ENCODE results near the gene SSBP2. TPM values are rescaled to one million over a fixed set of nuclear protein-coding genes. Genes with fewer than 3 reads are reported as not detected.
A peak's percentile ranks its signal among the peaks of the same experiment; 100 is the strongest.
"Not testable (repeated sequence)": the region's sequence is repeated elsewhere in the genome, so short reads cannot be mapped to it uniquely, and the experiment has no call there.

SSBP2 gene
- total RNA-seq, 1 donor from 2014 or later, result 12.7 TPM

DNA sequence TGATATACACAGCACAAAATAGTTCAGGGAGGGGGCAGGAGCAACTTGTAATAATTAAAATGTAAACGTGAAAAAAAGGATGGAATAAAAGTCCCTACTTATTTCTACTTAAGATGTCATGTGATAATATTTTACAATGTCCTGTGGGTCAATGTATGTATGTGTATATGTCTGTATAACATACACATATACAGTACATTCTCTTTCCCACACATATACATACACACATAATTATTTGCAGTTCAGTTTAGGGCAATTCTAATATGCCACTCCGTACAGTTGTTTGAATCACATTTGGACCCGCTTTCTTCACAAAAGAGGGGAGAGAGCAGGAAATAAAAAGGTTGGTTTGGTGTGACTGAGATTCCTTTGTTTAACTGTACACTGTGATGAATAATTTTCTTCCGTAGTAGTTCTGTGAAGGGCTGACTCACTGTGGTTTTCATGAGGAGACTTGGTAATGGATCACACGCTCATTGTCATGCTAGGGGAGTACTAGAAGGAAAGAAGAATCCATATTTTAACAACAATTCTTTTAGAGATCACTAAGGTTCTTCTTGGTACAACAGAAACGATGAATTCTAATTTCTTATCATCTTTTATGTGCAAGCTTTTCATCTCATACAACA is 330.7 kb downstream of the SSBP2 start:
- H3K9me3 Mint-ChIP-seq, result no peaks in the 10 kb centered on the region
- intact Hi-C loops (cut with micrococcal nuclease), result loop anchor here (2.0 to 10.0 kb wide), 6 partner anchors 118 to 1655 kb away; partner anchors contain the start of genes RPS23, TMEM167A, XRCC4 and ZCCHC9

DNA sequence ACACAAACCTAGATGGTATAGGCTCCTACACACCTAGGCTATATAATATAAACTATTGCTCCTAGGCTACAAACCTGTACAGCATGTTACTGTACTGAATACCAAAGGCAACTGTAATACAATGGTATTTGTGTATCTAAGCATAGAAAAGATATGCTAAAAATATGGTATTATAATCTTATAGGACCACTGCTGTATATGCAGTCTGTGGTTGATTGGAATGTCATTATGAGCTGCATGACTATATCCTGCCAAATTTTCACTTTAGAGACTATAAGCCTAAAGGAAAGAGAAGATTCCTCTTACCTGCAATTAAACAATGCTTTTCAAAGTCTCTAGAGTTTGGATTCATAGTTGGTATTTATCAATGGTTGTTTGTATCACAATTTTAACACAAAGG is 332.3 kb downstream of the SSBP2 start:
- intact Hi-C loops (cut with micrococcal nuclease), result no loop called here
- Mint-ChIP-seq H3K27ac (no peak overlapping the region), H3K4me3 (no peak overlapping the region), H3K9me3 (no peaks in the 10 kb centered on the region), H3K27me3 (ENCODE audit: insufficient read depth) (no peaks in the 10 kb centered on the region), H3K4me1 (ENCODE audit: low read depth) (peaks cover 36% of the 10 kb centered on the region), H3K36me3 (ENCODE audit: low read depth) (no peaks in the 10 kb centered on the region)
- DNase-seq (ENCODE audit: low spot score), result no peak

More for the DNA sequence above, 330.7 kb downstream of the SSBP2 start:
- Mint-ChIP-seq H3K36me3 (ENCODE audit: low read depth) (no peaks in the 10 kb centered on the region), H3K4me1 (ENCODE audit: low read depth) (peaks cover 36% of the 10 kb centered on the region), H3K4me3 (peak overlapping the region; percentile 28), H3K27me3 (ENCODE audit: insufficient read depth) (no peaks in the 10 kb centered on the region), H3K27ac (peak overlapping the region; percentile 70)
- DNase-seq (ENCODE audit: low spot score), result peak; percentile 21

DNA sequence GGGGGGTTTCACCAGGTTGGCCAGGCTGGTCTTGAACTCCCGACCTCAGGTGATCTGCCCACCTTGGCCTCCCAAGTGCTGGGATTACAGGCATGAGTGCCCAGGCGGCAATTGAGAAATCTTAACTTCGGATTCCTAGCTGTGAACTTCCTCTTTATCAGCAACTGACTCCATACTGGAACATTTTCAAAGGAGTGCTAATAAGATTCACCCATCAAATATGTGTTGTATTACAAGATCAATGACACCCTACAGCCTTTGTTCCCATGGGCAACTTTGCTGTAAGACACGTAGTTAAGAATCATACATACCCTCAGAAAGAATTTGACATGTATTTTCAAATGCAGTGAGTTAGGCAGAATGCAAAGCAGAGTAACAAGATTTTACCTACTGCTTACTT is 333.8 kb downstream of the SSBP2 start:
- Mint-ChIP-seq H3K9me3 (no peaks in the 10 kb centered on the region), H3K27ac (no peak overlapping the region), H3K27me3 (ENCODE audit: insufficient read depth) (no peaks in the 10 kb centered on the region), H3K36me3 (ENCODE audit: low read depth) (no peaks in the 10 kb centered on the region), H3K4me3 (no peak overlapping the region), H3K4me1 (ENCODE audit: low read depth) (peaks cover 27% of the 10 kb centered on the region)
- intact Hi-C loops (cut with micrococcal nuclease), result no loop called here
- no peak for DNase-seq (ENCODE audit: low spot score)

DNA sequence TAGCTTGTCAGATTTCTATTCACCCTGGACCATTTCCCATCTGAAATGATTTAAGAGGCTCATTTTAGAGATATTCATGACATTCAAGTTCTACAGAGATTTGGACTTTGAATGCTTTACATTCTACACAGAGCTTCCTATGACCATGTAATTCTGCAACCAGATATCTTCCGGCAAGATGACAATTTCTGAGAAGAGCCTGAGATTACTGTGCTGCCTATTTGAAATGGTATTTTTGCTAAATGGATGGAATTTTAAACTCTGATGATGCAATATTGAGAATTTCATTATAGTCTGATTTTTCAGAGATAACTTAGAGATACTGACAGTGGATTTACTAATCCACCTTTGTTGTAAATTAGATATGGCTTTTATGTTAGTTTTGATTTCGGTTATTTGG is 341.0 kb downstream of the SSBP2 start:
- no peaks in the 10 kb centered on the region for H3K27me3 Mint-ChIP-seq (ENCODE audit: insufficient read depth)
- no peak overlapping the region for H3K4me3 Mint-ChIP-seq
- no peaks in the 10 kb centered on the region for H3K4me1 Mint-ChIP-seq (ENCODE audit: low read depth)
- no peaks in the 10 kb centered on the region for H3K9me3 Mint-ChIP-seq
- intact Hi-C loops (cut with micrococcal nuclease), result no loop called here
- no peak for DNase-seq (ENCODE audit: low spot score)
- H3K36me3 Mint-ChIP-seq (ENCODE audit: low read depth), result no peaks in the 10 kb centered on the region
- no peak overlapping the region for H3K27ac Mint-ChIP-seq

DNA sequence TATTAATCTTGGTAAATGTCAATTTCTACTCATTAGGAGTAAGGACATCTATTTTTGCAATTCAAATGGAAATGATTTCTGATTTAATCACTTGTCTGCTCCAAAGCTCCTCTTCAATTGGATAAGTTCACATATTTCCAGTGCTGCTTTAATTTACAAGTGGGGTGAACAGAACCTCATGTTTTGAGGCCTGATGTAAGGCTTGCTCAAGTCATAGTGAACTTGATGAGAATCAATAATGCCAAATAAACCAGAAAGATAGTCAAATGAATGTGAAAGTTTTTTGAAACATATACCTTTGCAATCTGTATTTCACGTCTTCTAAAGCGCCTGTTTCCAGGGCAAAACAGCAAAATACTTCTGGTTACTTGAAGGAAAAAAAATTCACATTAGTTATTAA is 341.5 kb downstream of the SSBP2 start:
- Mint-ChIP-seq H3K36me3 (ENCODE audit: low read depth) (no peaks in the 10 kb centered on the region), H3K27ac (no peak overlapping the region)
- intact Hi-C loops (cut with micrococcal nuclease), result no loop called here

DNA sequence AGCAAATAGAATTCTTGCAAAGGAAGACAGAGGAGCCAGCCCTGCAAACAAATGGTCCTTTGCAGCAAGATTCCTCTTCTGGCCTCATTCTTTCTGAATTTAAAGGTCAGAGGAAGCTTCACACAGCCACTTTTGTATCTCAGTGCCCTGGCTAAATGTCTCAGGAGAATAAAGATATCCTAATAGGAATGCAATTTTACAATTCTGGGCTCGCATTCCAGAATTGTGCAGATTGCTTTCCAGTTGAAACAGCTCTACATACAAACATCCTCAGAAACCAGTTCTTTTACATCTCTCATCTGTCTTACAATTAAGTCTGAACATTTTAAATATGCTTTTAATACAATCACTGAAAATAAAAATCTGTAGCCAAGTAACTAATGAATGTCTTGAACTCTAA is 342.4 kb downstream of the SSBP2 start:
- Mint-ChIP-seq H3K4me1 (ENCODE audit: low read depth) (no peaks in the 10 kb centered on the region), H3K27ac (no peak overlapping the region), H3K9me3 (no peaks in the 10 kb centered on the region), H3K4me3 (no peak overlapping the region), H3K36me3 (ENCODE audit: low read depth) (no peaks in the 10 kb centered on the region), H3K27me3 (ENCODE audit: insufficient read depth) (no peaks in the 10 kb centered on the region)
- no peak for DNase-seq (ENCODE audit: low spot score)
- intact Hi-C loops (cut with micrococcal nuclease), result no loop called here

More for the DNA sequence above, 341.5 kb downstream of the SSBP2 start:
- Mint-ChIP-seq H3K27me3 (ENCODE audit: insufficient read depth) (no peaks in the 10 kb centered on the region), H3K9me3 (no peaks in the 10 kb centered on the region), H3K4me3 (no peak overlapping the region), H3K4me1 (ENCODE audit: low read depth) (no peaks in the 10 kb centered on the region)
- DNase-seq (ENCODE audit: low spot score), result no peak

DNA sequence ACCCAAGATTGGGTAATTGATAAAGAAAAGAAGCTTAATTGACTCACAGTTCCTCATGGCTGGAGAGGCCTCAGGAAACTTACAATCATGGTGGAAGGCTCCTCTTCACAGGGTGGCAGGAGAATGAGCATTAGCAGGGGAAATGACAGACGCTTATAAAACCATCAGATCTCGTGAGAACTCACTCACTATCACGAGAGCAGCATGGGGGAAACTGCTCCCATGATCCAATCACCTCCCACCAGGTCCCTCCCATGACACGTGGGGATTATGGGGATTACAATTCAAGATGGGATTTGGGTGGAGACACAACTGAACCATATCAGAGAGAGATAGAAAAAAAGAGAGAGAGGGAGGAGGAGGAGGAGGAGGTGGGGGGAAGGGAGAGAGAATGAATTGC is 343.1 kb downstream of the SSBP2 start:
- H3K36me3 Mint-ChIP-seq (ENCODE audit: low read depth); DNase-seq (ENCODE audit: low spot score); H3K9me3 Mint-ChIP-seq; H3K4me1 Mint-ChIP-seq (ENCODE audit: low read depth); H3K4me3 Mint-ChIP-seq; H3K27ac Mint-ChIP-seq; intact Hi-C loops (cut with micrococcal nuclease); H3K27me3 Mint-ChIP-seq (ENCODE audit: insufficient read depth): not testable (repeated sequence)

DNA sequence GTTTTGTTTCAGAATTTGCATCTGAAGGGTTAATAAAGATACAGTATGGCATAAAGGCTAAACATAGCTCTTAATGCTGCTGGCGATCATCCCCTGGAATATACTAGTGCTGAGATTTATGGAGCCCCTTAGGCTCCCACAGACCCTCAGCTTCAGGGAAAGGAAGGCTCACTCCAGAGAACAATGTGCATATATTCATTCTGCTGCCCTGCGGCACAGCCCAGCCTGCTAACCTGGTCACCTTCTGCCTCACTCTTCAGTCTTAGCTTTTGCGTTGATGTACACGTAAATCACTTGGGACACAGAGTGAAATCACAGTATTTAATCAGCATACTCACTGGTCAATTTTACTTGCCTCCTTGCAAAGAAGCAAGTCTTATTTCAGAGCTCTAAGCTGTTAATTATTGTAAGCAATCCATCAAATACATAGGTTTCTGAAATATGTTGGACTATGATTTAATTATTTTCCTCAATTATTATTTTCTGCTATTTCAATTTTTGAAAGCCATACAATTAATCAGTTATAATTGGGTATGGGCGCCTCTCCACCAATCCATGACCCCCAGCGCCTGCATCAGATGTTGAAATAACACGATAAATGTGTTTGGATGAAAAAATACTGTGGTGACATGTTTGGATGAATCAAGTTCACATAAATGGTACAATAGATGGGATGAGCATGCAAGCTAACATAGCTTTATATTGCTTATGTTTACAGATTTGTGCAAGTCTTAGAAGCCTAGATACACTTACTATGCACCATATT is 345.6 kb downstream of the SSBP2 start:
- Mint-ChIP-seq H3K36me3 (ENCODE audit: low read depth) (no peaks in the 10 kb centered on the region), H3K9me3 (no peaks in the 10 kb centered on the region), H3K4me1 (ENCODE audit: low read depth) (no peaks in the 10 kb centered on the region), H3K4me3 (no peak overlapping the region), H3K27ac (no peak overlapping the region), H3K27me3 (ENCODE audit: insufficient read depth) (peaks cover 3% of the 10 kb centered on the region)
- intact Hi-C loops (cut with micrococcal nuclease), result no loop called here
- no peak for DNase-seq (ENCODE audit: low spot score)

DNA sequence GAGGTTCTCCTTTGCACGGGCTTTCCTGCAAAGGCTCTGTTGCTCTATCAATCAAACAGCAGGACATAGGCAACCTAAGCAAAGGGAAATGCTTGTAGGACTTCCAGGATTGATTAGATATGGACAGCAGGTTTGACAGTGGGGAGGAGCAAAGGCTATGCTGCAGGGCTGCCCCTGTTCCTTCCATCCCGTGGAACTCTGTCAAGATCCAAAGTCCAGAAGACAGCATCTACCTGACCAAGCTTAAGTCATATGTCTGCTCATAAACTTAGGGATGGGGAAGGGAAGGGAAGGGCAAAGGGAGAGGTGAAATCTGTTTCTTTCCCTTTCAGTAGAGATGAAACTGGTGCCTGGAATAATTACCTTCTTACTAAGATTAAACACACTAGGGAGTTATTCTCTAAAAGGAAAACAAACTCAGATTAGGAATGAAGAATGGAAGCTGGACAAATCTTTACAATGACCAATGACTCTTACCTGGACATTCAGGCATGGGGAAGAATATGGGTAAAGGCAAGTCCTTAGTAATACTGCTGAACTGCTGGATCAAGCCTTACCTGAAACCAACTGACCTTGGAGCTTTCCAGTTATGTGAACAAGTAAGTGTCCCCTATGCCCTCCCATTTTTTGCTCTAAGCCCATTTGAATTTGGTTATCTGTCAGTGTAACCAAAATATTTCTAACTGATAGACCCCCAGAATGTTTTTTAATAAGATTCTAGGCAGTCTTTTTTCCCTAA is 348.5 kb downstream of the SSBP2 start:
- H3K9me3 Mint-ChIP-seq, result no peaks in the 10 kb centered on the region
- H3K4me3 Mint-ChIP-seq, result no peak overlapping the region
- no peaks in the 10 kb centered on the region for H3K36me3 Mint-ChIP-seq (ENCODE audit: low read depth)
- intact Hi-C loops (cut with micrococcal nuclease), result no loop called here
- H3K27ac Mint-ChIP-seq, result no peak overlapping the region
- no peaks in the 10 kb centered on the region for H3K4me1 Mint-ChIP-seq (ENCODE audit: low read depth)
- H3K27me3 Mint-ChIP-seq (ENCODE audit: insufficient read depth), result peaks cover 8% of the 10 kb centered on the region
- DNase-seq (ENCODE audit: low spot score), result no peak

DNA sequence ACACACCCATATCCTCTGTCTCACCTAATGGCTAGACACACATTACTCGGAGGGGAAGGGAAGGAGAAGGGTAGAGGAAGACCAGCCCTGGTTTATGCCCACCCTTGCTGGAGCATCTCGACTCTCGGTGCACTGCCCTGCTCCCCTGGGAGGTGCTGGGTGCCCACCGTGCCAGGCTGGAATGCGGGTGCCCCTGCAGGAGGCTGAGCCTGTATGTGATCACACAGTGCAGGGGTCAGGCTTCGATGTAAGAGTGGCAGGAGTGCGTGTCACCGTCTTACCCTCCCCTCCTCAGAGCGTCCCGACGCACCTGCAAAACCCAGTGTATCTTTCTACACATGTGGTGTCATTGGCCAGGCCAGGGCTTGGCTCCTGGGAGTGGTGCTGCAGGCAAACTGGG is 349.6 kb downstream of the SSBP2 start:
- Mint-ChIP-seq H3K9me3 (no peaks in the 10 kb centered on the region), H3K27ac (no peak overlapping the region), H3K36me3 (ENCODE audit: low read depth) (no peaks in the 10 kb centered on the region), H3K27me3 (ENCODE audit: insufficient read depth) (peaks cover 8% of the 10 kb centered on the region), H3K4me1 (ENCODE audit: low read depth) (no peaks in the 10 kb centered on the region), H3K4me3 (no peak overlapping the region)
- intact Hi-C loops (cut with micrococcal nuclease), result no loop called here
- no peak for DNase-seq (ENCODE audit: low spot score)

DNA sequence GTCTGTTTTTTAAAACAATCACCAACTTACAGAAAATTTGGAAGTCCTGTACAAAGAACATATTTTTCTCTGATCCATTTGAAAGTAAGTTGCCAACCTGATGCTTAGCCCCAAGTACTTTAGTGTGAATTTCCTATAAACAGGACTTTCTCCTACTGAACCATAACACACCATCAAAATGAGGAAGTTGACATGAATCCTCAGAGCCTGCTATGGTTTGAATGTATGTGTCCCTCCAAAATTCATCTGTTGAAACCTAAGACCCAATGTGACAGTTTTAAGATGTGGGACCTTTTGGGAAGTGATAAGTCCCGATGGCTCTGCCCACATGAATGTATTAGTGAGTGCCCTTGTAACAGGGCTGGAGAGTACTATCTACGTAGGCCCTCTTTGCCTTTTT is 350.5 kb downstream of the SSBP2 start:
- H3K27me3 Mint-ChIP-seq (ENCODE audit: insufficient read depth), result peaks cover 14% of the 10 kb centered on the region
- no peaks in the 10 kb centered on the region for H3K4me1 Mint-ChIP-seq (ENCODE audit: low read depth)
- H3K4me3 Mint-ChIP-seq, result no peak overlapping the region
- H3K36me3 Mint-ChIP-seq (ENCODE audit: low read depth), result no peaks in the 10 kb centered on the region
- no peak overlapping the region for H3K27ac Mint-ChIP-seq
- H3K9me3 Mint-ChIP-seq, result peaks cover under 1% of the 10 kb centered on the region
- intact Hi-C loops (cut with micrococcal nuclease), result no loop called here
- DNase-seq (ENCODE audit: low spot score), result no peak

DNA sequence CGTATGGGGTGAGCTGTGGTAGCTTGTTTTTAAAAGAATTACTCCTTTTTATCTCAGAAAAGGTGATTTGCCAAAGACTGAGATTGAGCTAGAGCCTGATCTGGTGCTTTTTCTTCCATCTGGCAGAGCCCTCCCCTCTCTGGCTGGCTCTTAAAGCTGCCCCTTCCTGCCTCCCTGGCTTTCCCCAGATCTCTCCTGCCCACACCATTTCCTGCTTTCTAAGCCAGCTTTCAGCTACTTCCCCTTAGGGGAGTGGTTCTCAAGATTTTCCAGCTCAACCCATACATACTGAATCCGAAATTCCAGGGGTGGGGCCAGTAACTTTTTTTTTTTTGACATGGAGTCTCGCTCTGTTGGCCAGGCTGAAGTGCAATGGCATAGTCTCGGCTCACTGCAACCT is 352.2 kb downstream of the SSBP2 start:
- Mint-ChIP-seq H3K9me3 (peaks cover 5% of the 10 kb centered on the region), H3K27me3 (ENCODE audit: insufficient read depth) (peaks cover 25% of the 10 kb centered on the region), H3K4me3 (no peak overlapping the region), H3K4me1 (ENCODE audit: low read depth) (no peaks in the 10 kb centered on the region), H3K36me3 (ENCODE audit: low read depth) (no peaks in the 10 kb centered on the region), H3K27ac (no peak overlapping the region)
- no peak for DNase-seq (ENCODE audit: low spot score)
- intact Hi-C loops (cut with micrococcal nuclease), result no loop called here

DNA sequence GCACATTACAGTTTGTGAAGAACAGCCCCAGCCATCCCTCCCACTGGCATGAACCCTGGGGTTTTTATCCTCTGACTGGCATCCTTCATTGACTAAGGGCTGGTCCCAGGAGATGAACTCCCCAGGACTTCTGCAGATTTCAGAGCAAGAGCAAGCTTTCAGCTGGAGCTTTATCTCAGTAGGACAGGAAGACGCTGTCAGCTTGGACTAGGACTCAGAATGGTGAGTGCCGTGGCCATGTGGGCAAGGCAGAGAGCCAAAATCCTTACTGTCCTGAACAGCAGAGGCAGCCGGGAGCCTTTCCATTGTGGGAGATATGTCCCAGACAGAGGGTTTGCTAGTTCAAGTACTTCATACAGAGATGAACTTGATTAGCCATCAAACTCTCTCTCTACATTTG is 353.7 kb downstream of the SSBP2 start:
- Mint-ChIP-seq H3K9me3 (peaks cover 5% of the 10 kb centered on the region), H3K27me3 (ENCODE audit: insufficient read depth) (peaks cover 35% of the 10 kb centered on the region), H3K36me3 (ENCODE audit: low read depth) (no peaks in the 10 kb centered on the region), H3K4me1 (ENCODE audit: low read depth) (no peaks in the 10 kb centered on the region), H3K27ac (no peak overlapping the region), H3K4me3 (no peak overlapping the region)
- intact Hi-C loops (cut with micrococcal nuclease), result no loop called here
- DNase-seq (ENCODE audit: low spot score), result no peak

All from activated T-helper 1 cell treated with anti-CD3 and anti-CD28 coated beads, Interleukin-12 subunit alpha, Interleukin-12 subunit beta, Interleukin-2, Interleukin-4 antibody, amounts not matched to agents 30 ng/mL and 10 ng/mL and 1 ng/mL, durations not matched to agents 14 hours and 24 hours and 36 hours (primary cell).